Aorta (tissue), 5 donors: ENCODE data around the gene COQ3. TPM values are rescaled to one million over a fixed set of nuclear protein-coding genes. Genes with fewer than 3 reads are reported as not detected.

ENCODE experiments used
- ATAC-seq: fragments of 200-7000 bp; cut with Tn5 transposase; one replicate; pipeline ENCODE4 v1.9.1; 2022; ENCODE audit warnings: moderate library complexity; ENCODE audit not compliant: low FRiP score
- DNase-seq, 2 donors: peaks; one replicate each; pipeline ENCODE4 v3.0.0-alpha.2; 2020
- H3K27ac ChIP-seq, 2 donors: one replicate each; pipeline ENCODE4 v1.5.1; 2013; ENCODE audit warnings: low read length in 2 of 2, mild to moderate bottlenecking in 2 of 2, moderate library complexity in 2 of 2, control low read depth in 1 of 2, inconsistent platforms in 1 of 2, low read depth in 1 of 2
- H3K27me3 ChIP-seq, 2 donors: one replicate each; pipeline ENCODE4 v1.6.1; 2013; ENCODE audit warnings: control low read depth in 1 of 2, low read length in 1 of 2, mild to moderate bottlenecking in 1 of 2, moderate library complexity in 1 of 2; ENCODE audit not compliant: insufficient read depth in 2 of 2, control insufficient read depth in 1 of 2
- H3K36me3 ChIP-seq, 2 donors: one replicate each; pipeline ENCODE4 v1.6.1; 2013; ENCODE audit warnings: control low read depth in 1 of 2, low read length in 1 of 2, mild to moderate bottlenecking in 1 of 2; ENCODE audit not compliant: insufficient read depth in 2 of 2, control insufficient read depth in 1 of 2
- H3K4me1 ChIP-seq, 2 donors: one replicate each; pipeline ENCODE4 v1.6.1; 2013; ENCODE audit warnings: low read length in 2 of 2, control low read depth in 1 of 2, mild to moderate bottlenecking in 1 of 2, moderate library complexity in 1 of 2; ENCODE audit not compliant: insufficient read depth in 2 of 2, control insufficient read depth in 1 of 2
- H3K4me3 ChIP-seq, 2 donors: one replicate each; pipeline ENCODE4 v1.5.1; 2013; ENCODE audit warnings: low read length in 2 of 2, control low read depth in 1 of 2, mild to moderate bottlenecking in 1 of 2
- H3K9me3 ChIP-seq: one replicate; pipeline ENCODE4 v1.6.1; 2013; ENCODE audit warnings: mild to moderate bottlenecking, low read length; ENCODE audit not compliant: control insufficient read depth
- WGBS, 2 donors: extraction: QIAGEN DNeasy Blood & Tissue Kit; methylation state at CpG; one replicate each; pipeline ENCODE4 v1.1.7; 2013; 5-methylcytosine and 5-hydroxymethylcytosine counted together
- intact Hi-C, 2 donors: fragments of 100-400 bp; cut with DNase I; formaldehyde crosslinking; loops; one replicate each; pipeline versions ENCODE4 v1.14.2 to v1.15.0; 2022
- polyA plus RNA-seq, 2 donors: library from polyadenylated mRNA; stranded (reverse); fragments of 200-250 nt; gene quantifications; one replicate each; pipeline ENCODE4 v1.2.3, GENCODE V29; 2013
- total RNA-seq, 2 donors: library from RNA; stranded (reverse); fragmentation: NEBNext Ultra II Directional; extraction: Animal tissue kit (Norgen Biotek cat#: 25700); gene quantifications; one replicate each; pipeline ENCODE4 v1.2.1, GENCODE V29; 2021
- donor health status: healthy with polysubstance abuse.
- donor health status: Bipolar disorder and iron deficiency.
- donor health status: DM: no; HTN: no; CAD: no.
- donor health status: DM: no; HTN: no; CAD: no.
- donor health status: DM: yes; HTN: yes; CAD: no.

Gene COQ3
- total and polyA plus RNA-seq, 4 donors, result 2.4 to 11.6 (median 5.6) TPM

DNA sequence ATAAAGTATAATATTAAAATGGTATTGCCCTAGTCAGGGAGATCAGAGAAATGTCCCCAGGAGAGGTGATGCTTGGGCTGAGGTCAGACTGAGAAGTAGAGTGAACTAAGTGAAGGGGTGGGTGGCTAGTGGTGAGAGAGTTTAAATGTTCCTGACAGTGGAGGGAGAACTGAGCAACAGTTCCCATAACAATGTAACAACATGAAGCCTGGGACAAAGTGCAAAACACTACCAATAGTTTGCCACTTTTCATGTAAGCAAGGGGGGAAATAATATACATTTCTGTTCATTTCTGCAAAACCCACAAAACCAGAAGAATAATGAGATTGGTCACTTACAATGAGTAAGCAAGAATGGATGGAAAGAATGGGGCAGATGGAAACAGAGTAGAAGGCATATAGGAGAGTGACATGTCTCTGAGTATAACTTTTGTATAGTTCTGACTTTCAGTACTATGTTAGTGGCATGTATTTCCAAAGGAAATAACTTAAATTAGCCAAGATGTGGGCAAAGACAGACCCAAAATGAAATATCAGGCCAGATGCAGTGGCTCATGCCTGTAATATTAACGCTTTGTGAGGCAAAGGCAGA lies 31.2 kb downstream of the COQ3 start:
- intact Hi-C loops, result no loop called here
- Histone ChIP-seq H3K4me1 (no peaks in the 10 kb centered on the region), H3K27ac (no peak overlapping the region), H3K4me3 (no peak overlapping the region), H3K36me3 (no peaks in the 10 kb centered on the region), H3K9me3 (no peaks in the 10 kb centered on the region), H3K27me3 (peaks cover 0 to 2% of the 10 kb centered on the region in 2 donors)
- 94% methylated on average over 1 of the region's 1 CpG for WGBS, 2 donors
- ATAC-seq, result no peak
- no peak for DNase-seq

DNA sequence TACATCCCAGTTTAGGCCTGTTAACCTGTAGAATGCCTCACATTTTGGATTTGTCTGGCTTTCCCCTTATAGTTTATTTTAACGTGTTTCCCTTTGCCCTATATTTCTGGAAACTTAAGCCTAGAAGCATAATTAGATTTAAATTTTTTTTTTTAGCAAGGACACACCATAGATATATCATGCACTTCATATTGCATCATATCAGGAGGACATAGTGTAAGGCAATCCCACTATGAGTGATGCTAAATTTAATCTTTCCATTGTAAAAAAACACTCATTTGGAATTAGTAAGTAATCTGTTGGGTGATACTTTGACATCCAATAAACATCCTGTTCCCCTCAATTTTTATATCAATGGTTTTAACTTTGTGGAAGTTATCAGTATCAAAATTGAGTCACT lies 34.2 kb downstream of the COQ3 start:
- WGBS, 2 donors, result 58 to 64% methylated on average over 1 of the region's 1 CpG
- no peaks in the 10 kb centered on the region for H3K4me1 ChIP-seq
- DNase-seq (no peak), ATAC-seq (no peak)
- H3K27me3 ChIP-seq, result peaks cover 0 to 4% of the 10 kb centered on the region in 2 donors
- no peak overlapping the region for H3K4me3 ChIP-seq
- no peak overlapping the region for H3K27ac ChIP-seq
- intact Hi-C loops, result no loop called here
- no peaks in the 10 kb centered on the region for H3K36me3 ChIP-seq
- no peaks in the 10 kb centered on the region for H3K9me3 ChIP-seq

GRCh38 chr6:99356641-99357040 lies 37.4 kb downstream of the COQ3 start:
- DNase-seq (no peak), ATAC-seq (no peak)
- Histone ChIP-seq H3K27ac (no peak overlapping the region), H3K36me3 (no peaks in the 10 kb centered on the region), H3K27me3 (peaks cover 0 to 4% of the 10 kb centered on the region in 2 donors), H3K4me1 (no peaks in the 10 kb centered on the region), H3K9me3 (no peaks in the 10 kb centered on the region), H3K4me3 (no peak overlapping the region)
- 77 to 83% methylated on average over 1 of the region's 1 CpG for WGBS, 2 donors
- intact Hi-C loops, result no loop called here

DNA sequence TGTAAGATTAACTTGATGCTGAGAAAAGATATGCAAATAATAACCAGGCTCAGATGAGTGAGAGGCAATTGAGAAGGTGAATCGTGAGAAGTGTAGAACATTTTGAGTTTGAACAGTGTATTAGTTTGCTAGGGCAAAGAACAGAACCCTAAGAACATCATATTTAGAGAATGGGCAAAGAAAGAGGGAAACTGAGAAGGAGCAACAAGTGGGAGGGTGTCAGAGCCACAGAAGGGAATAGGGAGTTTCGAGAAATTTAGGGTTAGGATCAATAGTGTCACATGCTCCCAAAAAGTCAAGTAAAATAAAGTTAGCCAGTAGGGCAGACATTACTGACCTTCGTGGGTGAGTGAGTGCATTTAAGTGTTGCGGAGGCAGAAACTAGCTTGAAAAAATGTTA lies 39.0 kb downstream of the COQ3 start:
- Histone ChIP-seq H3K4me1 (no peaks in the 10 kb centered on the region), H3K27me3 (peaks cover 0 to 4% of the 10 kb centered on the region in 2 donors), H3K9me3 (no peaks in the 10 kb centered on the region), H3K4me3 (no peak overlapping the region), H3K36me3 (no peaks in the 10 kb centered on the region), H3K27ac (no peak overlapping the region)
- ATAC-seq, result no peak
- DNase-seq, result no peak
- intact Hi-C loops, result no loop called here
- 66 to 72% methylated on average over 4 of the region's 4 CpGs for WGBS, 2 donors

DNA sequence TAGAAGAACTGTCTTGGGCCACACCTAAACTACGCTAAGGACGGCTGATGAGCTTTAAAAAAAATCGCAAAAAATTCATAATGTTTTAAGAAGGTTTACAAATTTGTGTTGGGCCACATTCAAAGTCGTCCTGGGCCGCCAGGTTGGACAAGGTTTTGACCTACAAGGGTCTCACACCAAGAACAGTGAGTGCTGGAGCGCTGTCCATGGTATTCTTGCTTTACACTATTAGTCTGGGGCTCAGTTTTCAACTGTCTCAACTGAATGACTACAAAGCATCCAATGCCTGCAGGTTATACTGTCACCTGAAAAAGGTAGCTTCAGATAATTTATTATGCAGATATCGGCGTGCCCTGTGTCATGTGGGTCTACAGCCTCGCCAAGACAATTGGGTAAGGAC lies 40.9 kb downstream of the COQ3 start:
- WGBS, 2 donors, result 64% methylated on average over 9 of the region's 9 CpGs
- Histone ChIP-seq H3K9me3 (no peaks in the 10 kb centered on the region), H3K27ac (no peak overlapping the region), H3K36me3 (no peaks in the 10 kb centered on the region), H3K4me1 (no peaks in the 10 kb centered on the region), H3K4me3 (no peak overlapping the region), H3K27me3 (peaks cover 0 to 2% of the 10 kb centered on the region in 2 donors)
- ATAC-seq (no peak), DNase-seq (no peak)
- intact Hi-C loops, result no loop called here

DNA sequence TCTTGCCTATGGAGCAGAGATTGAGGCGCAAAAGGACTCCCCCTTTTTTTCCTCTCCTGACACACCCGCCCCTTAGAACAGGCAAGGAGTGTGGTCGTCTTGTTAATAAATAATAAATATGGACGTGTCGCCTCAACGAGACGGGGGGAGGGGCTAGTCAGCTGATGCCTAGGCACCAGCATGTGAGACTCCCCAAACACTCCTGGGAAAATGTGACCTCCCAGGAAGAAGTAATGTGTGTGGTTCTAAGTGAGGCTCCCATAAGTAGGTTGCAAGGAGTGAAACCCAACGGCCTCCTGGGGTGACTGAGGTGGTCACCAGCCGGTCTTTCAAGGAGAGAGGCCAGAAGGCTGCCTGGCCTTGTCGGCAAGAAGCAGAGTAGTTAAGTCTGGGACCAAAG lies 43.4 kb downstream of the COQ3 start:
- ATAC-seq (no peak), DNase-seq (no peak)
- Histone ChIP-seq H3K9me3 (no peaks in the 10 kb centered on the region), H3K27me3 (peaks cover 0 to 2% of the 10 kb centered on the region in 2 donors), H3K4me1 (no peaks in the 10 kb centered on the region), H3K4me3 (no peak overlapping the region), H3K27ac (no peak overlapping the region), H3K36me3 (no peaks in the 10 kb centered on the region)
- WGBS, 2 donors, result 32 to 37% methylated on average over 10 of the region's 10 CpGs
- intact Hi-C loops, result no loop called here

- H3K27me3 ChIP-seq, result no peaks in the 10 kb centered on the region
- intact Hi-C loops, result loop anchor here in 1 of 2 donors (5.0 kb wide), 1 partner anchor 78 kb away; the partner anchor contains the start of gene PNISR
Measured at GRCh38 chr6:99349171-99350141, 44.5 kb downstream of the COQ3 start, which contains the start of gene FAXC. TSS of gene FAXC (minus strand) at chr6:99349674. CDS start at chr6:99349372, 302 bp downstream.

DNA sequence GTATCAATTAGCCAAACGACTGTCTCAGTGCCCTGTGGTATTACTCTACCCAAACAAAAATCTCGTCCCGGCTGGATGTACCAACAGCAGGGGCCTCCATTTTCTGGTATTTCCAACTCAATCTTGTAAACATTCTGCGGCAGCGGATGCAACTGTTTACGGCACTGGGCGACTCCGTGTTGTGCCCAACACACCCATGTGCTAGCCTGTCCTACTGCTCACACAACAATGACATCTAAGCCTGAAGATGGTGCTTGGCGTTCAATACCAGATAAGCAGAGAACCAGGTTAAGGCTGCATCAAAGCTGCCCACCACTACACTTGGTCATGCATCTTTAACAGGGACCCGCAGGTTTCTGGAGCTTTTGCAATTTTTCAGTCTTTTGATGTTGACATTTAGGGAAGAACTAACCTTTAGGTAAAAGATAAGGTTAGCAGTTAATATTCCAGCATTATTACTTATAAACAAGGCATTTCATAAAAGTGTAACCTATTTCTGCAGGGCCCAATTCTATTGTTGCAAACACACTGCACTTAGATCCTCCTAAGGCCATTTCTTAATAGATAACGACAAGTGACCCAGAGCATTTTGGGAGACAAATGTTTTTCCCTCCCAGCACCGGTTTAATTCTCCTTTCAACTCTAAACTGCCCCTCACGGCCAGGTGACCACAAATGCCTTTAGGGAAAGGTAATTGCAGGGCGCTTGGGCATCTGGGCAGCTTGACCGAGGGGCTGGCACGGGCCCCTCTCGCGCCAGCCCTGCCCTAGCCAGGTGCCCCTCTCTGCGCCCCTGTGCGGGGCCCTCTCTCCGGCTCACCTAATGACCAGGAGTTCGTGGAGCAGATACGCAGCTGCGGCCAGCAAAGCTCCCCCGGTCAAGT lies 45.5 kb downstream of the COQ3 start:
- intact Hi-C loops, result loop anchor here in 1 of 2 donors (5.0 kb wide), 1 partner anchor 79 kb away; the partner anchor contains the start of gene PNISR
- ATAC-seq, result no peak
- Histone ChIP-seq H3K27me3 (no peaks in the 10 kb centered on the region), H3K9me3 (no peaks in the 10 kb centered on the region), H3K36me3 (no peaks in the 10 kb centered on the region), H3K27ac (peak overlapping the region in 1 of 2 donors; percentile 10), H3K4me1 (peaks cover 0 to 2% of the 10 kb centered on the region in 2 donors), H3K4me3 (peak overlapping the region; percentile 52 to 79)
- no peak for DNase-seq
- 43 to 45% methylated on average over 25 of the region's 25 CpGs for WGBS, 2 donors

More at GRCh38 chr6:99349171-99350141, 44.5 kb downstream of the COQ3 start, which contains the start of gene FAXC:
- Histone ChIP-seq H3K9me3 (no peaks in the 10 kb centered on the region), H3K36me3 (no peaks in the 10 kb centered on the region), H3K4me1 (no peaks in the 10 kb centered on the region), H3K27ac (peak within 1 kb of the TSS in 1 of 2 donors; percentile 10), H3K4me3 (peak within 1 kb of the TSS; percentile 52 to 79)
- peak; percentile 58 for ATAC-seq
- WGBS, 2 donors, result 1% methylated on average over 64 to 108 of the region's 108 CpGs
- peak; percentile 50 to 77 for DNase-seq
